ENCODE measurements around the gene TRMU. TPM values are rescaled to one million over a fixed set of nuclear protein-coding genes. Genes with fewer than 3 reads are reported as not detected.

TRMU gene
- total and polyA plus RNA-seq, 2 of the 8 experiments (the other 6 are each of a cell fraction or from before 2014, with no cell fraction given): 43.4 to 70.6 TPM

DNA sequence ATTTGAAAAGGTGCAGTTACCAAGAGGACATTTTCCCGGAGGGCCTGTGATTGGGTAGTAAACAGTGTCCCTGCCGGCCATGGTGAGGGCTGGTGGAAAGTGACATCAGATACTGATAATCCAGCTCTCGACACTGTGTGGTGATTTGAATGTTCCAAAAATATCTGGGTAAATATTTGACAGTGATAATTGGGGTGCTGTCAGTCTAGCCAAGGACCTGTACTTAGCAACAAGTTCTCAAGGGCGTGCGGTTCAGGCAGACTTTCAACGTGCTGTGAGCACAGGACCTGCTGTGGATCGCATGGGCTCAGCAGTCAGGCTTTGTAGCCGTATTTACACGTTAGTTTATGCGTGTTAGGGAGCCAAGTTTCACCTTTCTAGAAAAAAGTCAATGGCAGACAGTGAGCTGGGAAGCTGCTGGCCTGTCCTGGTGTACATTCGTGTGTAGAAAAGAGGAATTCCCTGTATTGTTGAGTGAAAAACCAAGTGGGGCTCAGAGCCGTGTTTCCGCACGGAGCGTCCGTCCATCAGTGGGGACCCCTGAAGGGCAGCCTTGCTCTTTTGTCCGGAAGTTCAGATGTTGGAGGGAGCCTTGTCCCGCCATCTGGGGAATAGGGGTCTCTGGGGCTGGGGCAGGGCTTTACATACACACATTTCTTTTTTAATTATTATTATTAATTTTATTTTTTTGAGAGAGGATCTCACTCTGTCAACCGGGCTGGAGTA lies 11.3 kb downstream of the TRMU start:
- Histone ChIP-seq H4K20me1 (replicated peaks in 1 of 2; ENCODE audit: control insufficient read depth in 1 of 2, insufficient read depth in 2 of 2, low read length in 2 of 2) (peaks cover 7 to 27% of the 10 kb centered on the region in 2 experiments), H2BK20ac (ENCODE audit: low read length) (no peak overlapping the region), H2BK12ac (ENCODE audit: low read depth, low read length) (no peak overlapping the region), H3K79me2 (ENCODE audit: control insufficient read depth in 1 of 2, insufficient read depth in 2 of 2, low read length in 2 of 2) (peaks cover 0 to 3% of the 10 kb centered on the region in 2 experiments; a peak in 1 of 4 replicates), H3K9ac (replicated peaks in 1 of 4; ENCODE audit: extremely low read depth in 1 of 4, low read depth in 3 of 4, low read length in 3 of 4) (no peak overlapping the region), H3K27me3 (replicated peaks in 1 of 4; ENCODE audit: control insufficient read depth in 3 of 4, extremely low read depth in 1 of 4, insufficient read depth in 3 of 4, low read length in 3 of 4) (no peaks in the 10 kb centered on the region), H4K5ac (ENCODE audit: insufficient read length, low read depth, low read length) (no peak overlapping the region), H3K27ac (ENCODE audit: low read depth, low read length) (no peak overlapping the region), H3K23me2 (ENCODE audit: low read depth, low read length) (no peaks in the 10 kb centered on the region), H2BK5ac (ENCODE audit: low read depth, low read length) (no peak overlapping the region), H2BK120ac (replicated peaks; ENCODE audit: low read depth, low read length) (no peak overlapping the region), H3K79me1 (ENCODE audit: low read depth, low read length) (peaks cover 4% of the 10 kb centered on the region), H2AFZ (ENCODE audit: low read length) (no peak overlapping the region), H3K14ac (ENCODE audit: insufficient read length) (no peak overlapping the region), H3K18ac (ENCODE audit: extremely low read depth, low read length) (no peak overlapping the region), H3K4me1 (replicated peaks in 1 of 4; ENCODE audit: control insufficient read depth in 3 of 4, insufficient read depth in 4 of 4, low read length in 3 of 4) (no peaks in the 10 kb centered on the region), H3K4me3 (ENCODE audit: extremely low read depth in 1 of 4, insufficient read depth in 2 of 4, low read depth in 3 of 4, low read length in 4 of 4) (no peak overlapping the region), H2BK15ac (ENCODE audit: low read length) (no peak overlapping the region), H3K4ac (replicated peaks; ENCODE audit: insufficient read length, low read depth, low read length) (no peak overlapping the region), H4K8ac (ENCODE audit: extremely low read depth, insufficient read depth, low read length) (peak overlapping the region; percentile 11; the same call in 1 of the 2 replicates), H3K36me3 (ENCODE audit: control insufficient read depth in 2 of 4, insufficient read depth in 4 of 4, low read length in 3 of 4) (peaks cover 33 to 85% (median 68%) of the 10 kb centered on the region in 4 experiments), H4K91ac (replicated peaks; ENCODE audit: insufficient read length, low read length) (no peak overlapping the region), H2AK5ac (ENCODE audit: low read depth, low read length) (no peak overlapping the region), H3K4me2 (ENCODE audit: insufficient read depth in 1 of 2, low read depth in 2 of 2, low read length in 2 of 2) (no peak overlapping the region), H3K56ac (replicated peaks; ENCODE audit: insufficient read length, low read depth, low read length) (no peak overlapping the region), H3K9me3 (ENCODE audit: insufficient read depth in 2 of 2, low read depth in 1 of 2, low read length in 1 of 2) (no peaks in the 10 kb centered on the region), H3K23ac (ENCODE audit: insufficient read length) (no peak overlapping the region)
- CTCF ChIA-PET (ENCODE audit: partially characterized antibody): interaction anchor here (1.0 kb wide), 1 partner anchor 10 kb away, joined by 3 read pairs; no protein-coding TSS in a partner anchor
- no peak for FAIRE-seq
- POLR2A ChIA-PET (ENCODE audit: partially characterized antibody): interaction anchor here (1.4 kb wide), 1 partner anchor 11 kb away, joined by 3 read pairs; no protein-coding TSS in a partner anchor
- TF ChIP-seq SIRT6 (IDR thresholded peaks at IDR 0.05; ENCODE audit: low read length): no peak
- TF ChIP-seq GTF2F1 (IDR thresholded peaks at IDR 0.05; ENCODE audit: borderline replicate concordance, low read depth, low read length): no peak
- no peak for TF ChIP-seq TAF1 (IDR thresholded peaks at IDR 0.05; ENCODE audit: low read depth, low read length)
- no peak for TF ChIP-seq RNF2 (IDR thresholded peaks at IDR 0.05; ENCODE audit: borderline replicate concordance, low read depth, low read length, missing control alignments, poor library complexity, severe bottlenecking)
- no peak for TF ChIP-seq JUND (IDR thresholded peaks at IDR 0.05; ENCODE audit: low read length)
- no peak for TF ChIP-seq NANOG (IDR thresholded peaks at IDR 0.05; ENCODE audit: insufficient read depth, low read depth, low read length, poor library complexity, severe bottlenecking)
- TF ChIP-seq CREB1 (IDR thresholded peaks at IDR 0.05): no peak
- TF ChIP-seq KDM5A (IDR thresholded peaks at IDR 0.05; ENCODE audit: low read length): no peak
- TF ChIP-seq SP4 (IDR thresholded peaks at IDR 0.05; ENCODE audit: low read length): no peak
- TF ChIP-seq, protein P1, sequence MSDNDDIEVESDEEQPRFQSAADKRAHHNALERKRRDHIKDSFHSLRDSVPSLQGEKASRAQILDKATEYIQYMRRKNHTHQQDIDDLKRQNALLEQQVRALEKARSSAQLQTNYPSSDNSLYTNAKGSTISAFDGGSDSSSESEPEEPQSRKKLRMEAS (IDR thresholded peaks at IDR 0.05): no peak
- TF ChIP-seq JUN (IDR thresholded peaks at IDR 0.05; ENCODE audit: low read depth, low read length): no peak
- no peak for TF ChIP-seq EGR1 (IDR thresholded peaks at IDR 0.05; ENCODE audit: borderline replicate concordance, low read depth, low read length)
- DNase-seq (ENCODE audit: low read depth in 1 of 2, low spot score in 2 of 2): no peak
- WGBS, 2 experiments (ENCODE audit: extremely low coverage in 1 of 2, insufficient coverage in 1 of 2, insufficient read length in 1 of 2, insufficient replicate concordance in 2 of 2, low coverage in 1 of 2, low lambda C conversion rate in 2 of 2, missing lambda C conversion rate in 1 of 2): 92% methylated on average over 19 of the region's 19 CpGs; no CpG with 5 or more reads in 1 of the 2 experiments
